ENCODE measurements around the gene HYCC2. TPM values are rescaled to one million over a fixed set of nuclear protein-coding genes. Genes with fewer than 3 reads are reported as not detected.

HYCC2 gene
- polyA plus RNA-seq, 3 donors, result 6.8 to 10.2 (median 7.7) TPM

DNA sequence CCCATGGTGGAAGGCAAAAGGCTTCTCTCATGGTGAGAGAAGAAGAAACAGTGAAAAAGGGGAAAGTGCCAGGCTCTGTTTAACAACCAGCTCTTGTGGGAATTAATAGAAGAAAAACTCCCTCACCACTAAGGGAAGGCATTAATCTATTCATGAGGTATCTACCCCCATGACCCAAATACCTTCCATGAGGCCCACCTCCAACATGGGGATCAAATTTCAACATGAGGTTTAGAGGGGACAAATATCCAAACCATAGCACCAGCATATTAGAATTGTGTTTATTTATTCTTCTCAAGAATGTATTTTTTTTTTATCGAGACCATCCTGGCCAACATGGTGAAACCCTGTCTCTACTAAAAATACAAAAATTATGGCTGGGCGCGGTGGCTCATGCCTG lies 39.6 kb upstream of the HYCC2 start:
- Histone ChIP-seq H3K36me3 (replicated peaks in 1 of 2; ENCODE audit: control insufficient read depth in 1 of 2, insufficient read depth in 2 of 2, low read length in 2 of 2) (no peaks in the 10 kb centered on the region), H3K27ac (ENCODE audit: low read depth in 1 of 2, low read length in 2 of 2) (no peak overlapping the region), H4K20me1 (ENCODE audit: insufficient read depth, low read length) (no peaks in the 10 kb centered on the region), H3K4me2 (replicated peaks; ENCODE audit: extremely low read depth, low read length, poor library complexity, severe bottlenecking) (no peak overlapping the region), H3K9ac (ENCODE audit: insufficient read depth, low read length, poor library complexity, severe bottlenecking) (no peak overlapping the region), H3K4me3 (replicated peaks in 1 of 3; ENCODE audit: low read depth in 2 of 3, low read length in 3 of 3) (no peak overlapping the region), H3K27me3 (ENCODE audit: control insufficient read depth in 2 of 2, insufficient read depth in 2 of 2, low read length in 2 of 2) (no peaks in the 10 kb centered on the region), H3K79me2 (ENCODE audit: insufficient read depth, low read length) (peaks cover 21% of the 10 kb centered on the region), H3K9me3 (replicated peaks in 1 of 2; ENCODE audit: control insufficient read depth in 1 of 2, insufficient read depth in 1 of 2, low read length in 2 of 2) (no peaks in the 10 kb centered on the region), H2AFZ (ENCODE audit: insufficient read depth, low read depth, low read length, poor library complexity, severe bottlenecking) (no peak overlapping the region), H3K4me1 (ENCODE audit: control insufficient read depth in 1 of 2, insufficient read depth in 2 of 2, low read length in 2 of 2) (peaks cover 15 to 22% of the 10 kb centered on the region in 2 donors)
- peaks cover 6 to 7% of the 10 kb centered on the region in 2 donors for H3K36me3 Mint-ChIP-seq
- no peak for DNase-seq
- intact Hi-C loops (cut with micrococcal nuclease), result loop anchor here in 1 of 2 donors (5.0 kb wide), 1 partner anchor 34 kb away; no protein-coding TSS in a partner anchor
- H3K4me1 Mint-ChIP-seq, result peaks cover 25% of the 10 kb centered on the region
- 100% methylated on average over 2 of the region's 3 CpGs for WGBS (ENCODE audit: insufficient coverage)
- TF ChIP-seq, protein P1, sequence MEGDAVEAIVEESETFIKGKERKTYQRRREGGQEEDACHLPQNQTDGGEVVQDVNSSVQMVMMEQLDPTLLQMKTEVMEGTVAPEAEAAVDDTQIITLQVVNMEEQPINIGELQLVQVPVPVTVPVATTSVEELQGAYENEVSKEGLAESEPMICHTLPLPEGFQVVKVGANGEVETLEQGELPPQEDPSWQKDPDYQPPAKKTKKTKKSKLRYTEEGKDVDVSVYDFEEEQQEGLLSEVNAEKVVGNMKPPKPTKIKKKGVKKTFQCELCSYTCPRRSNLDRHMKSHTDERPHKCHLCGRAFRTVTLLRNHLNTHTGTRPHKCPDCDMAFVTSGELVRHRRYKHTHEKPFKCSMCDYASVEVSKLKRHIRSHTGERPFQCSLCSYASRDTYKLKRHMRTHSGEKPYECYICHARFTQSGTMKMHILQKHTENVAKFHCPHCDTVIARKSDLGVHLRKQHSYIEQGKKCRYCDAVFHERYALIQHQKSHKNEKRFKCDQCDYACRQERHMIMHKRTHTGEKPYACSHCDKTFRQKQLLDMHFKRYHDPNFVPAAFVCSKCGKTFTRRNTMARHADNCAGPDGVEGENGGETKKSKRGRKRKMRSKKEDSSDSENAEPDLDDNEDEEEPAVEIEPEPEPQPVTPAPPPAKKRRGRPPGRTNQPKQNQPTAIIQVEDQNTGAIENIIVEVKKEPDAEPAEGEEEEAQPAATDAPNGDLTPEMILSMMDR (IDR thresholded peaks at IDR 0.05), result no peak
- H3K4me3 Mint-ChIP-seq, result no peak overlapping the region
- no peak overlapping the region for H3K27ac Mint-ChIP-seq
- H3K27me3 Mint-ChIP-seq (ENCODE audit: low read depth in 3 of 3), result no peaks in the 10 kb centered on the region
- H3K9me3 Mint-ChIP-seq, result no peaks in the 10 kb centered on the region

DNA sequence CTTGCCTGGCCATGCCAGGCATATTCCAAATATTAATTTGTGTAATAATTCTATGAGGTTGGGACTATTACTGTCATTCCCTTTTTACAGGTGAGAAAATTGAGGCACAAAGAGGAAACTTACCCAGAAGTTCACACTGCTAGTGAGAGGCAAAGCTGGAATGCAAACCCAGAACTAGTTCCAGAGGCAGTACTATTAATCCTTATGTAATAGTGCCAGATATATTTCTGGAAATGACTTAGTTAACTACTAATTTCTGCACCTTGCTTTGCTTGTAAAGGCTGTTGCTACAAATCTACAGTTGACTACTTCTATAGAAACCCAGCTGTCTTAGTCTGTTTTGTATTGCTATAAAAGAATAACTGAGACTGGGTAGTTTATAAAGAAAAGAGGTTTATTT lies 39.1 kb upstream of the HYCC2 start:
- no peak overlapping the region for H3K27ac ChIP-seq (ENCODE audit: low read depth in 1 of 2, low read length in 2 of 2)
- Mint-ChIP-seq H3K4me3 (no peak overlapping the region), H3K27ac (no peak overlapping the region), H3K9me3 (no peaks in the 10 kb centered on the region), H3K27me3 (ENCODE audit: low read depth in 3 of 3) (no peaks in the 10 kb centered on the region), H3K4me1 (peaks cover 25% of the 10 kb centered on the region), H3K36me3 (peaks cover 10 to 11% of the 10 kb centered on the region in 2 donors)
- no peak overlapping the region for H3K4me3 ChIP-seq (replicated peaks in 1 of 3; ENCODE audit: low read depth in 2 of 3, low read length in 3 of 3)
- intact Hi-C loops (cut with micrococcal nuclease), result loop anchor here in 1 of 2 donors (5.0 kb wide), 1 partner anchor 33 kb away; no protein-coding TSS in a partner anchor
- H4K20me1 ChIP-seq (ENCODE audit: insufficient read depth, low read length), result no peaks in the 10 kb centered on the region
- no peaks in the 10 kb centered on the region for H3K36me3 ChIP-seq (replicated peaks in 1 of 2; ENCODE audit: control insufficient read depth in 1 of 2, insufficient read depth in 2 of 2, low read length in 2 of 2)
- no peak overlapping the region for H3K9ac ChIP-seq (ENCODE audit: insufficient read depth, low read length, poor library complexity, severe bottlenecking)
- H3K4me2 ChIP-seq (replicated peaks; ENCODE audit: extremely low read depth, low read length, poor library complexity, severe bottlenecking), result no peak overlapping the region
- H3K27me3 ChIP-seq (ENCODE audit: control insufficient read depth in 2 of 2, insufficient read depth in 2 of 2, low read length in 2 of 2), result no peaks in the 10 kb centered on the region
- H3K4me1 ChIP-seq (ENCODE audit: control insufficient read depth in 1 of 2, insufficient read depth in 2 of 2, low read length in 2 of 2), result peaks cover 14 to 20% of the 10 kb centered on the region in 2 donors
- no peak overlapping the region for H2AFZ ChIP-seq (ENCODE audit: insufficient read depth, low read depth, low read length, poor library complexity, severe bottlenecking)
- no peak for DNase-seq
- no peaks in the 10 kb centered on the region for H3K9me3 ChIP-seq (replicated peaks in 1 of 2; ENCODE audit: control insufficient read depth in 1 of 2, insufficient read depth in 1 of 2, low read length in 2 of 2)
- TF ChIP-seq, protein P1 (IDR thresholded peaks at IDR 0.05), result no peak
- peaks cover 16% of the 10 kb centered on the region for H3K79me2 ChIP-seq (ENCODE audit: insufficient read depth, low read length)

Data from CD14-positive monocyte (primary cell).